HG03097 (cell line): Measurements from ENCODE around the gene LRAT.

Experiments
- ATAC-seq: cut with Tn5 transposase; IDR thresholded peaks from one replicate; pipeline ENCODE4 v1.9.1; 2021; ENCODE audit not compliant: unreplicated experiment, low FRiP score

The LRAT gene

DNA sequence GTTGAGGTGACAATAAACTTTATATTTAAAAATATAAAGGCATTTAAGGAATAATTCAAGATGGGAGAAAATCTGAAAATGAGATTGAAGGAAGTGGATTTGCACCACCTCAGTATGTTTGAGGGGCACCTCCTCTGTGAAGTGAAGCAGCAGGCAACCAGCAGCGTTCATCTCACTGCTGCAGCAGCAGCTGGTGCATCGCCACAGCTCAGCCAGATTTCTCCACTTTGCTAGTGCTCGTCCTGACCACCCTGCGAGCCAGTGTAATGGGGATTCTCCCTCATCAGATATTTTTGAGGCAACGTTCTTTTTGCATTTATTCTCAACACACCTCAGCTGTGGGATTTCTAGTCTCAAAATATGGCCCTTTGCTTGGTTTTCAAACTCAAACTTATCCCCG is 13.9 kb downstream of the LRAT start:
- ATAC-seq: no peak

DNA sequence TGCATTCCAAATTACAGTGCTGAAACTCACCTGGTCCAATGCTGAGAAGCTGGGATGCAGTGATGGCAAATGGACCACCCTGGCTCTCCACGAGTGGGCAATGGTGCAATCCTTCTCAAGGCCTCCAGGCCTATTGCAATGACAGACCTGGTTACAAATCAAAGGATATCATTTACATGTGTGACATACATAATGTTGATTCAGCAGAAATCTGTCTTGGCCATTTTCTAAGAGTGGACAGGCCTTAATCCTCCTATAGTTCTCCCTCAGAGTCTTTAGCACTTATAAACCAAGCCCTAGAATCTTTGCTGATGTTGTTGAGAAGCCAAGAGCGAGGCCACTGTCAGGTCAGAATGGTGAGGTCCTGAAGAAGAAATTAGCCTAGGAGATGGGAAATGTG is 17.1 kb downstream of the LRAT start:
- no peak for ATAC-seq

DNA sequence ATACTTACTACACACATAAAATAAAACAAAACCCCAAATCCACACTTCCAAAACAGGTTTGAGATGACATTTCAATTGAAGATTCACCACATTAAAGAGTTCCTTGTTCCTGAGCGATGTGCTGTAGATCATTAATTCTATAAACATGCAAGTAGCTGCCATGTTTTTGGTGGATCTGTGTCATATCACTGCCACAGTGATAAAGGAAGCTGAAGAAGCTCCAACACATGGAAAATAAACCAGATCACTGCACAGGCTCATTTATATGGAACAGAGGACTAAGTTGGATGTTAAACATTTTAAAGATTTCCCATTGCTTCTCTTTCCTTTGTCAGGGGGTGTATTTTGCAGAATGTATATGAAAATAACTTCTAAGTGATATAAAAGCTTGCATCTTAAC is 34.5 kb downstream of the LRAT start:
- no peak for ATAC-seq

DNA sequence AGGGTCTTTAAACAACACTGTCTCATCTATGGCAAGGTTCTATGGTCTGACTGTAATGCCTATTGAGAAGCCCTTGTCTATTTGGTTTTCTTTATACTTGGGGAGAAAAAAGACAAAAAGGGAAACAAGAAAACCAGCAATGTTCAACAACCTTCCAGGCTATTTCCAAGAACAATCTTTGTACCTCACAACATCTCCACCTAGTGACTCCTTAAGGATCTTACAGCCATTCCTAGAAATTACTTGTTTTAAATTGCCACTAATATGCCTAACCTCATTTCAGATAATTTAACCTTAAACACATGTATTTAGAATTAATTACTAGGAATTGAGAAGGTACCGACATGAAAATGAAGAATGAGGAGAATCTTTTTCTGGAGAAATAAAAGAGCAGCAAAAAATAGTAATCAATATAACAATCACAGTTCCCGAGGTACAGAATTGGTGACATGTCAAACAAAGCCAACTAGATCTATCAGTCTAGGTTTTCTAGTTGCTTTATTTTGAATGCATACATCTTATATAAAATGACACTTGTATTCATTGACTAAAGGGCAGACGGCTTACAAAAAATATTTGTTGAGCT is 35.7 kb downstream of the LRAT start:
- no peak for ATAC-seq

DNA sequence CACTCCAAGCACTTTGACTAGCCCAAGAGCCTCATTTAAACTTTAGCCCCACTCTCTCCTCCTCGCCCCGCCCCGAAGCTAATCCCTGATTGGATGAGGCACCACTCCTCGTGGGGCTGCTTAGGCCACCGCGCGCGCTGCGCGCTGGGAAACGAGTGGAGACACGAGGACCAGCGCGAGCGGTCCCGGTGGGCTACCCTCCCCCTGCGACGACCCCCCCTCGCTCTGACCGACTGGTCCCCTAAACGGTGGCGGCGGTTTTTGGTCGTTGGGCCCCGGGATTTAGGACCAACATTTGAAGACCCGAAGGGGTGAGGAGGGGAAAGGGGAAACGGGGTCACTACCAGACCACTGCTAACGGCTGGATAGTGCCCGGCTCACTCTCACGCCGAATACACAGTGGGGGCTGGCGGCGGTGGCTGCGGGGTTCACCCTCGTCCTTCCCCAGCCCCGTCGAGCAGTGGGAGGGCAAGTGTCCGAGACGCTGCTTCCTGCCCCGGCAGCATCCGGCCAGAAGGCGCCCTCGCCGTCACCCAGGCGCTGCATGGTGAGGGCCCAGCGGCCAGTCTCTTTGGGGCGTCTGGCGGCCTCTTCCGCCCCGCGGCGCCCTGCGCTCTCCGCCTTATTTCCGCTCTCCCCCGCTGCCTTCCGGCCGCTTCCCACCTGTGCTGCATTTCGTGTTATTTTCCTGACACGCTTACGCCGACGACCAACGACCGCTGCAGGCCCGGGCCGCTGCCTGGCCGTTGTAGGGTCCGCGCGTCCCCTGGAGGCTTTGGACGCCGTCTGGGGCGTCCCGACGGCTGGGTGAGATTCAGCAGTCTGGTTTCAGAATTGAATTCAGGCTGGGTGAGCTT is 37.6 kb downstream of the LRAT start, which contains the start of gene RBM46:
TSS of gene RBM46 (plus strand) at position 147 of the 857 bp plus-strand sequence. CDS start 15,481 bp downstream, outside the sequence.
- no peak for ATAC-seq

DNA sequence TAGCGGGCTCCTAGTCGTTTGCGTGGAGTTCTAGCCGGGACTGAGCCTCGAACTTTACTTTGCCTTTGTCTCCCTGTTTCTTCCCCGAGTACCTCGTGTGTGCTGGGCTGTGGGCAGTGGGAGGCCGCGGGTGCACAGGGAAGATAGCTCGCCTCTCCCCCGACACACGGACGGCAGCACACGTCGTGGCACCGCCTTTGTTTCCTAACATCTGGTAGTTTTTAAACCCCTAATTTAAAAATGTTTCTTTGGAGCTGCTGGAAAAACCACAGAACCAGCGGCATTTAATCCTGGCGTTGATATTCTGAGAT is 38.1 kb downstream of the LRAT start:
- ATAC-seq: no peak
